Tibial artery (tissue), 4 donors: ENCODE data around the gene GLB1L3.

Source experiments
- DNase-seq, 2 donors: peaks; one replicate each; pipeline ENCODE4 v3.0.0-alpha.2; 2019
- H3K27ac ChIP-seq, 2 donors: fragments of 200-600 bp; sonication (generic) in 1 of 2; 1 replicate in 1 of 2; 2 replicates in 1 of 2; pipeline ENCODE4 v1.5.1; 2018 to 2019; ENCODE audit warnings: mild to moderate bottlenecking in 1 of 2
- H3K27me3 ChIP-seq, 2 donors: fragments of 200-600 bp; sonication (generic) in 1 of 2; one replicate each; pipeline versions ENCODE4 v1.5.1 to v1.6.0; 2016 to 2019
- H3K36me3 ChIP-seq, 3 donors: fragments of 200-600 bp; sonication (generic) in 2 of 3; one replicate each; pipeline ENCODE4 v1.5.1; 2016 to 2019; ENCODE audit warnings: mild to moderate bottlenecking in 2 of 3
- H3K4me1 ChIP-seq, 4 donors: fragments of 200-600 bp; sonication (generic) in 2 of 4; 1 replicate in 3 of 4; 2 replicates in 1 of 4; pipeline ENCODE4 v1.5.1; 2016 to 2019
- H3K4me3 ChIP-seq, 2 donors: fragments of 200-600 bp; sonication (generic) in 1 of 2; 1 replicate in 1 of 2; 2 replicates in 1 of 2; pipeline ENCODE4 v1.5.1; 2018 to 2019; ENCODE audit warnings: mild to moderate bottlenecking in 2 of 2
- H3K9me3 ChIP-seq, 3 donors: fragments of 200-600 bp; sonication (generic) in 1 of 3; one replicate each; pipeline ENCODE4 v1.5.1; 2016 to 2019
- intact Hi-C: fragments of 100-400 bp; cut with DNase I; formaldehyde crosslinking; loops from one replicate; pipeline ENCODE4 v1.15.0; 2023; ENCODE audit warnings: low total_unique reads
- TF ChIP-seq, protein P1 (sequence below), 2 experiments: fragments of 200-600 bp in 1 of 2; fragments of 450-650 bp in 1 of 2; IDR thresholded peaks; one replicate each; pipeline ENCODE4 v1.5.1; 2017 to 2019; ENCODE audit warnings: antibody characterized with exemption in 2 of 2, mild to moderate bottlenecking in 1 of 2, moderate library complexity in 1 of 2

Gene GLB1L3

GRCh38 chr11:134287561-134287960 lies 11.4 kb downstream of the GLB1L3 start:
- Histone ChIP-seq H3K9me3 (no peaks in the 10 kb centered on the region), H3K27me3 (peaks cover 0 to 3% of the 10 kb centered on the region in 2 donors), H3K36me3 (no peaks in the 10 kb centered on the region), H3K4me1 (peaks cover 0 to 3% (median 0%) of the 10 kb centered on the region in 4 donors), H3K4me3 (no peak overlapping the region), H3K27ac (no peak overlapping the region)
- TF ChIP-seq, protein P1, sequence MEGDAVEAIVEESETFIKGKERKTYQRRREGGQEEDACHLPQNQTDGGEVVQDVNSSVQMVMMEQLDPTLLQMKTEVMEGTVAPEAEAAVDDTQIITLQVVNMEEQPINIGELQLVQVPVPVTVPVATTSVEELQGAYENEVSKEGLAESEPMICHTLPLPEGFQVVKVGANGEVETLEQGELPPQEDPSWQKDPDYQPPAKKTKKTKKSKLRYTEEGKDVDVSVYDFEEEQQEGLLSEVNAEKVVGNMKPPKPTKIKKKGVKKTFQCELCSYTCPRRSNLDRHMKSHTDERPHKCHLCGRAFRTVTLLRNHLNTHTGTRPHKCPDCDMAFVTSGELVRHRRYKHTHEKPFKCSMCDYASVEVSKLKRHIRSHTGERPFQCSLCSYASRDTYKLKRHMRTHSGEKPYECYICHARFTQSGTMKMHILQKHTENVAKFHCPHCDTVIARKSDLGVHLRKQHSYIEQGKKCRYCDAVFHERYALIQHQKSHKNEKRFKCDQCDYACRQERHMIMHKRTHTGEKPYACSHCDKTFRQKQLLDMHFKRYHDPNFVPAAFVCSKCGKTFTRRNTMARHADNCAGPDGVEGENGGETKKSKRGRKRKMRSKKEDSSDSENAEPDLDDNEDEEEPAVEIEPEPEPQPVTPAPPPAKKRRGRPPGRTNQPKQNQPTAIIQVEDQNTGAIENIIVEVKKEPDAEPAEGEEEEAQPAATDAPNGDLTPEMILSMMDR (IDR thresholded peaks at IDR 0.05) = no peak
- DNase-seq = no peak
- intact Hi-C loops = no loop called here

DNA sequence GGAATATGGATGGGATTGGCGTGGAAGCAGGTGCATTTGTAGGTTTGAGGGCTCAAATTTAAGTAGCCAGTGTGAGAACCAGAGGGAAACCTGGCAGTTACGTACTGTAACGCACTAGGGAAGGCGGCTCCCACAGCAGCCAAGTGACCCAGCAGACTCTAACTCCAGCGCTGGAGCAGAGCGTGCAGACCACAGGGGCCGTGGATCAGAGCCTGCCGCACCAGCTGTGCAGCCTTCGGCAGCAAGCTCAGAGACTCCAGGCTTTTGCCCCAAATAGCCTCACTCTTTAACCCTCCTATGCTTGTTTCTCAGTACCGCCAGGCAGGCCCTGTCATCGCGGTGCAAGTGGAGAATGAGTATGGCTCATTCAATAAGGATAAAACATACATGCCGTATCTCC lies 12.3 kb downstream of the GLB1L3 start:
- TF ChIP-seq, protein P1 (IDR thresholded peaks at IDR 0.05) = no peak
- H3K36me3 ChIP-seq = no peaks in the 10 kb centered on the region
- H3K4me1 ChIP-seq = no peaks in the 10 kb centered on the region
- H3K9me3 ChIP-seq = no peaks in the 10 kb centered on the region
- DNase-seq = no peak
- no peak overlapping the region for H3K4me3 ChIP-seq
- intact Hi-C loops = no loop called here
- peaks cover 0 to 6% of the 10 kb centered on the region in 2 donors for H3K27me3 ChIP-seq
- no peak overlapping the region for H3K27ac ChIP-seq

- Histone ChIP-seq H3K27ac (no peak overlapping the region), H3K4me1 (no peaks in the 10 kb centered on the region), H3K36me3 (no peaks in the 10 kb centered on the region), H3K4me3 (no peak overlapping the region), H3K27me3 (peaks cover 0 to 6% of the 10 kb centered on the region in 2 donors), H3K9me3 (no peaks in the 10 kb centered on the region)
- TF ChIP-seq, protein P1 (IDR thresholded peaks at IDR 0.05) = no peak
- no peak for DNase-seq
- intact Hi-C loops = no loop called here
Observed at GRCh38 chr11:134289167-134289566, 13.0 kb downstream of the GLB1L3 start.

DNA sequence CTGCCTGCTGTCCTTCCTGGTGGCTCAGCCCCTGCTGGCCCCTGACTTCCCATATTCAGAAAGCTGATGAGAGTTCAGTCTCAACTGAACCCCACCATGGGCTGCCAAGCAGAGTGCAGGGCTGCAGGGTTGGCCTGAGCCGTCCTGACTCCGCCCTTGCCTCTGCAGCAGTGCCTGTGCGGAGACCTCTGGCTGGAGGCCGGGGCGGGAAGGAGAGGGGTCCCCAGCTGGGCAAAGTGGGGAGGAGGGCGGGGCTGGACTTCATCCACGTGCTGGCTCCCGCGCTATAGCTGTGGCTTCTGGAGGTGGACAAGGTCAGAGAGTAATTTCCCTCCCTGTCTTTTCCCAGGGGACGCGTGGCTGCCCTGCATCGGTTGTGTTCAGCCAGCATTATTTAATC lies 13.6 kb downstream of the GLB1L3 start:
- intact Hi-C loops = no loop called here
- H3K27me3 ChIP-seq = peaks cover 0 to 6% of the 10 kb centered on the region in 2 donors
- H3K36me3 ChIP-seq = no peaks in the 10 kb centered on the region
- no peaks in the 10 kb centered on the region for H3K9me3 ChIP-seq
- H3K4me3 ChIP-seq = no peak overlapping the region
- H3K27ac ChIP-seq = no peak overlapping the region
- no peak for DNase-seq
- no peaks in the 10 kb centered on the region for H3K4me1 ChIP-seq
- TF ChIP-seq, protein P1 (IDR thresholded peaks at IDR 0.05) = no peak

- intact Hi-C loops = no loop called here
- Histone ChIP-seq H3K4me3 (no peak overlapping the region), H3K36me3 (no peaks in the 10 kb centered on the region), H3K9me3 (no peaks in the 10 kb centered on the region), H3K4me1 (no peaks in the 10 kb centered on the region), H3K27ac (no peak overlapping the region), H3K27me3 (peaks cover 0 to 6% of the 10 kb centered on the region in 2 donors)
- DNase-seq = no peak
- TF ChIP-seq, protein P1 (IDR thresholded peaks at IDR 0.05) = no peak
Observed at GRCh38 chr11:134290646-134291045, 14.5 kb downstream of the GLB1L3 start.

- Histone ChIP-seq H3K4me3 (no peak overlapping the region), H3K27me3 (peaks cover 0 to 6% of the 10 kb centered on the region in 2 donors), H3K9me3 (no peaks in the 10 kb centered on the region), H3K36me3 (no peaks in the 10 kb centered on the region), H3K27ac (no peak overlapping the region), H3K4me1 (no peaks in the 10 kb centered on the region)
- TF ChIP-seq, protein P1 (IDR thresholded peaks at IDR 0.05) = no peak
- intact Hi-C loops = no loop called here
- DNase-seq = no peak
Observed at GRCh38 chr11:134291196-134291595, 15.0 kb downstream of the GLB1L3 start.
